Lower leg skin (tissue), 3 donors: ENCODE data around the gene DUSP22.

ENCODE experiments used
- POLR2A ChIP-seq, 2 donors: fragments of 450-650 bp; IDR thresholded peaks; one replicate each; pipeline ENCODE4 v1.6.1; 2016 to 2017; ENCODE audit warnings: antibody characterized with exemption in 2 of 2, mild to moderate bottlenecking in 1 of 2, moderate library complexity in 1 of 2
- TF ChIP-seq, protein P1 (sequence below), 3 donors: fragments of 450-650 bp; IDR thresholded peaks; one replicate each; pipeline ENCODE4 v1.5.1; 2016; ENCODE audit warnings: antibody characterized with exemption in 3 of 3, mild to moderate bottlenecking in 3 of 3, moderate library complexity in 2 of 3

GRCh38 chr6:315226-315625 is 22.9 kb downstream of the DUSP22 start:
- TF ChIP-seq, protein P1, sequence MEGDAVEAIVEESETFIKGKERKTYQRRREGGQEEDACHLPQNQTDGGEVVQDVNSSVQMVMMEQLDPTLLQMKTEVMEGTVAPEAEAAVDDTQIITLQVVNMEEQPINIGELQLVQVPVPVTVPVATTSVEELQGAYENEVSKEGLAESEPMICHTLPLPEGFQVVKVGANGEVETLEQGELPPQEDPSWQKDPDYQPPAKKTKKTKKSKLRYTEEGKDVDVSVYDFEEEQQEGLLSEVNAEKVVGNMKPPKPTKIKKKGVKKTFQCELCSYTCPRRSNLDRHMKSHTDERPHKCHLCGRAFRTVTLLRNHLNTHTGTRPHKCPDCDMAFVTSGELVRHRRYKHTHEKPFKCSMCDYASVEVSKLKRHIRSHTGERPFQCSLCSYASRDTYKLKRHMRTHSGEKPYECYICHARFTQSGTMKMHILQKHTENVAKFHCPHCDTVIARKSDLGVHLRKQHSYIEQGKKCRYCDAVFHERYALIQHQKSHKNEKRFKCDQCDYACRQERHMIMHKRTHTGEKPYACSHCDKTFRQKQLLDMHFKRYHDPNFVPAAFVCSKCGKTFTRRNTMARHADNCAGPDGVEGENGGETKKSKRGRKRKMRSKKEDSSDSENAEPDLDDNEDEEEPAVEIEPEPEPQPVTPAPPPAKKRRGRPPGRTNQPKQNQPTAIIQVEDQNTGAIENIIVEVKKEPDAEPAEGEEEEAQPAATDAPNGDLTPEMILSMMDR (IDR thresholded peaks at IDR 0.05): no peak
- TF ChIP-seq POLR2A (IDR thresholded peaks at IDR 0.05): no peak
